Activated CD4-positive, alpha-beta T cell treated with anti-CD3 and anti-CD28 coated beads, Interleukin-2, amount 10 ng/mL, durations not matched to agents 7 days and 5 days (primary cell): ENCODE results near the gene SLC2A6. TPM values are rescaled to one million over a fixed set of nuclear protein-coding genes. Genes with fewer than 3 reads are reported as not detected.
"Not testable (repeated sequence)": the region's sequence is repeated elsewhere in the genome, so short reads cannot be mapped to it uniquely, and the experiment has no call there.

Experiments
- CTCF ChIA-PET: fragments of 350-600 bp; sonication (Branson Sonifier 250); formaldehyde crosslinking; loops from one replicate; lab custom pipeline; 2021; ENCODE audit warnings: antibody characterized with exemption; lab: Charles Lee
- POLR2A ChIA-PET: fragments of 350-600 bp; sonication (Branson Sonifier 250); formaldehyde crosslinking; loops from one replicate; lab custom pipeline; 2021; ENCODE audit warnings: antibody characterized with exemption; lab: Charles Lee
- DNase-seq: peaks from one replicate; pipeline ENCODE4 v3.0.0-alpha.2; 2020
- H3K27ac Mint-ChIP-seq: one replicate; pipeline ENCODE4 v1.8.0; 2021; ENCODE audit warnings: mild to moderate bottlenecking, moderate library complexity, mixed read lengths
- H3K27me3 Mint-ChIP-seq: one replicate; pipeline ENCODE4 v1.8.0; 2021; ENCODE audit warnings: mixed read lengths
- H3K36me3 Mint-ChIP-seq: one replicate; pipeline ENCODE4 v1.8.0; 2021; ENCODE audit warnings: low read depth, mixed read lengths
- H3K4me1 Mint-ChIP-seq: one replicate; pipeline ENCODE4 v1.8.0; 2021; ENCODE audit warnings: mixed read lengths
- H3K4me3 Mint-ChIP-seq: one replicate; pipeline ENCODE4 v1.8.0; 2021; ENCODE audit warnings: mild to moderate bottlenecking, moderate library complexity, mixed read lengths
- H3K9me3 Mint-ChIP-seq: one replicate; pipeline ENCODE4 v1.8.0; 2021; ENCODE audit warnings: mixed read lengths
- total RNA-seq, 2 experiments: library from RNA; stranded (reverse); gene quantifications; one replicate each; pipeline ENCODE4 v1.2.3, GENCODE V29; 2021

SLC2A6 gene
- total RNA-seq, 2 experiments from 2014 or later: 1.6 to 2.0 TPM

DNA sequence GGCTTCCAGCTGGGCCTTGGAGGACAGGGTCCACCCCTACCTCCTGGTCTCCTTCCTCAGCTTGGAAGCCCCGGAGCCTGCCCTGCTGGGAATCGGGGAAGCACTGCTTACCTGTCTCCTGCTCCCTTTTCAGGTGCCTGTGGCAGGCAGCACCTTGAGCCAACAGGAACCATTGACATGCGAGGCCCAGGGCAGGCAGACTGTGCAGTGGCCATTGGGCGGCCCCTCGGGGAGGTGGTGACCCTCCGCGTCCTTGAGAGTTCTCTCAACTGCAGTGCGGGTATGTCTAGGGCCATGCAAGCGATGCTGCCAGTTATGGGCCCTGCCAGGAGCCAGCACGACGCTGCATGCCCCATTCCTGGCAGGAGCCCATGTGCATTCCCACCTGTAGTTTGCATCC is 23.0 kb downstream of the SLC2A6 start:
- H3K27me3 Mint-ChIP-seq: no peaks in the 10 kb centered on the region
- no peak for DNase-seq
- no peaks in the 10 kb centered on the region for H3K9me3 Mint-ChIP-seq
- H3K4me1 Mint-ChIP-seq: peaks cover 2% of the 10 kb centered on the region
- ChIA-PET POLR2A (no interaction called here), CTCF (no interaction called here)
- no peak overlapping the region for H3K27ac Mint-ChIP-seq
- no peaks in the 10 kb centered on the region for H3K36me3 Mint-ChIP-seq
- no peak overlapping the region for H3K4me3 Mint-ChIP-seq

- POLR2A ChIA-PET: no interaction called here
- Mint-ChIP-seq H3K4me3 (no peak overlapping the region), H3K36me3 (no peaks in the 10 kb centered on the region), H3K27ac (no peak overlapping the region), H3K9me3 (no peaks in the 10 kb centered on the region), H3K4me1 (peaks cover 2% of the 10 kb centered on the region), H3K27me3 (no peaks in the 10 kb centered on the region)
- DNase-seq: no peak
- CTCF ChIA-PET: no interaction called here
These were observed 23.8 kb downstream of the SLC2A6 start for GRCh38 chr9:133454943-133455673.

GRCh38 chr9:133454325-133454724 is 24.6 kb downstream of the SLC2A6 start:
- no peaks in the 10 kb centered on the region for H3K27me3 Mint-ChIP-seq
- no peaks in the 10 kb centered on the region for H3K4me1 Mint-ChIP-seq
- H3K9me3 Mint-ChIP-seq: no peaks in the 10 kb centered on the region
- CTCF ChIA-PET: no interaction called here
- no peaks in the 10 kb centered on the region for H3K36me3 Mint-ChIP-seq
- H3K27ac Mint-ChIP-seq: no peak overlapping the region
- no peak for DNase-seq
- H3K4me3 Mint-ChIP-seq: no peak overlapping the region
- POLR2A ChIA-PET: no interaction called here

DNA sequence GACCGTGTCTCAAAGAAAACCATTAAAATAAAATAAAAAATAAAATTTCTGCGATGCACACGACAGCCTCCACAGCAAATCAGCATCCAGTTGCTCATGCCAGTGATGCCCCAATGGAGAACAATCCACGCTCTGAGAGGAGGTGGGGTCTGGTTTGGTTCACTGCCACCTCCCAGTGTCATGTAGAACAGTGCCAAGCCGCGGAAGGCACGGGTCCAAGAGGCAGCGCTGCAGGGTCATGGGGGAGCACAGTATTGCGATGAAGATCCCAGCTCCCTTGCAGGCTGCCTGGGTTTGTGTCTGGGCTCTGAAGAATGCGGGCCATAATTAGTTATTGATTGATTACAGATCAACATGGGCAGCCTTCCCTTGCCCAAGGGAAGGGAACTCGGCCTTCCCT is 25.2 kb downstream of the SLC2A6 start:
- ChIA-PET POLR2A (no interaction called here), CTCF (no interaction called here)
- Mint-ChIP-seq H3K27ac (no peak overlapping the region), H3K36me3 (no peaks in the 10 kb centered on the region), H3K4me1 (no peaks in the 10 kb centered on the region), H3K9me3 (no peaks in the 10 kb centered on the region), H3K27me3 (no peaks in the 10 kb centered on the region), H3K4me3 (no peak overlapping the region)
- no peak for DNase-seq

GRCh38 chr9:133452562-133452961 is 26.3 kb downstream of the SLC2A6 start:
- H3K27ac Mint-ChIP-seq: no peak overlapping the region
- ChIA-PET POLR2A (no interaction called here), CTCF (no interaction called here)
- no peak for DNase-seq
- no peaks in the 10 kb centered on the region for H3K9me3 Mint-ChIP-seq
- H3K36me3 Mint-ChIP-seq: no peaks in the 10 kb centered on the region
- no peaks in the 10 kb centered on the region for H3K27me3 Mint-ChIP-seq
- no peaks in the 10 kb centered on the region for H3K4me1 Mint-ChIP-seq
- no peak overlapping the region for H3K4me3 Mint-ChIP-seq

DNA sequence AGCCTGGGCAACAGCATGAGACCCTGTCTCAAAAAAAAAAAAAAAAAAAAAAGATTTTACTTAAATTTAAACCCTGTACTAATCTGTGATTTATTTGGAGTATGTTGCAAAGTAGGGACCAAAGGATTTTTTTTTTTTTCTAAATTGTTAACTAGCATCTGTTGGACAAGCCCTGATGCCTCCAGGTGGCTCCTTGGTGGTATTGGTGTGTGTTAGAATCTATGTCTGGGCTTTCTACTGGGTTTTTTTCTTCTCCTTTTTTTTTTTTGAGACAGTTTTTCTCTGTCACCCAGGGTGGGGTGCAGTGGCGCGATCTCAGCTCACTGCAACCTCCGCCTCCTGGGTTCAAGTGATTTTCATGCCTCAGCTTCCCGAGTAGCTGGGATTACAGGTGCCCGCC is 27.0 kb downstream of the SLC2A6 start:
- POLR2A ChIA-PET, H3K4me1 Mint-ChIP-seq, H3K9me3 Mint-ChIP-seq, H3K36me3 Mint-ChIP-seq, DNase-seq, CTCF ChIA-PET, H3K4me3 Mint-ChIP-seq, H3K27ac Mint-ChIP-seq, H3K27me3 Mint-ChIP-seq: not testable (repeated sequence)

DNA sequence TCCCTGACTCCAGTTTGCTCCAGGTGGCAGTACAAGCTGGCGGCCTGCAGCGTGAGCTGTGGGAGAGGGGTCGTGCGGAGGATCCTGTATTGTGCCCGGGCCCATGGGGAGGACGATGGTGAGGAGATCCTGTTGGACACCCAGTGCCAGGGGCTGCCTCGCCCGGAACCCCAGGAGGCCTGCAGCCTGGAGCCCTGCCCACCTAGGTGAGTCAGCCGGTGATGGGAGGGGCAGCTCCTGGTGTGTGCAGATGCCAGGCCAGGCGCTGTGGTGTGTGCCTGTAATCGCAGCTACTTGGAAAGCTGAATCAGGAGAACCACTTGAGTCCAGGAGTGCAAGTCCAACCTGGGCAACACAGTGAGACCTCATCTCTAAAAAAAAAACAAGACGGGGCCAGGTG is 29.1 kb downstream of the SLC2A6 start:
- Mint-ChIP-seq H3K36me3 (no peaks in the 10 kb centered on the region), H3K27ac (no peak overlapping the region), H3K4me1 (no peaks in the 10 kb centered on the region), H3K4me3 (no peak overlapping the region), H3K27me3 (no peaks in the 10 kb centered on the region), H3K9me3 (no peaks in the 10 kb centered on the region)
- POLR2A ChIA-PET: no interaction called here
- CTCF ChIA-PET: interaction anchor here (0.6 to 0.9 kb wide), 2 partner anchors 13 to 185 kb away, joined by 3 to 4 read pairs; no protein-coding TSS in a partner anchor
- no peak for DNase-seq

DNA sequence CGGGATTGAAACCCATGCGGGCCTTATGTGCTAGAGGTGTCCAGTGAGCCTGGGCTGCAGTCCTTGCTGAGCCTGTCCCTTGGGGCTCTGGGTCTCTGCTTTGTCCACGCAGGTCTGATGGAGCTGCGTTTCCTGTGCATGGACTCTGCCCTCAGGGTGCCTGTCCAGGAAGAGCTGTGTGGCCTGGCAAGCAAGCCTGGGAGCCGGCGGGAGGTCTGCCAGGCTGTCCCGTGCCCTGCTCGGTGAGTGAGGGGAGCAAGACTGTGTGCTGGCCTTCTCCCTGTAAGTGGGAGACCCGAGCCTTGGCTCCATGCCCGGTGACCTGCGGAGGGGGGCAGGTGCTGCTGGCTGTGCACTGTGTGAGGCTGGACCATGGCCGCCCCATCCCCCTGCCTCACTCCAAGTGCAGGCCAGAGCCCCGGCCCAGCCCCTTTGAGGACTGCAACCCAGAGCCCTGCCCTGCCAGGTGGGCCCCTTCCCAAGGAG is 30.4 kb downstream of the SLC2A6 start:
- ChIA-PET POLR2A (no interaction called here), CTCF (no interaction called here)
- Mint-ChIP-seq H3K4me3 (no peak overlapping the region), H3K27ac (no peak overlapping the region), H3K4me1 (no peaks in the 10 kb centered on the region), H3K27me3 (no peaks in the 10 kb centered on the region), H3K9me3 (no peaks in the 10 kb centered on the region), H3K36me3 (no peaks in the 10 kb centered on the region)
- no peak for DNase-seq

DNA sequence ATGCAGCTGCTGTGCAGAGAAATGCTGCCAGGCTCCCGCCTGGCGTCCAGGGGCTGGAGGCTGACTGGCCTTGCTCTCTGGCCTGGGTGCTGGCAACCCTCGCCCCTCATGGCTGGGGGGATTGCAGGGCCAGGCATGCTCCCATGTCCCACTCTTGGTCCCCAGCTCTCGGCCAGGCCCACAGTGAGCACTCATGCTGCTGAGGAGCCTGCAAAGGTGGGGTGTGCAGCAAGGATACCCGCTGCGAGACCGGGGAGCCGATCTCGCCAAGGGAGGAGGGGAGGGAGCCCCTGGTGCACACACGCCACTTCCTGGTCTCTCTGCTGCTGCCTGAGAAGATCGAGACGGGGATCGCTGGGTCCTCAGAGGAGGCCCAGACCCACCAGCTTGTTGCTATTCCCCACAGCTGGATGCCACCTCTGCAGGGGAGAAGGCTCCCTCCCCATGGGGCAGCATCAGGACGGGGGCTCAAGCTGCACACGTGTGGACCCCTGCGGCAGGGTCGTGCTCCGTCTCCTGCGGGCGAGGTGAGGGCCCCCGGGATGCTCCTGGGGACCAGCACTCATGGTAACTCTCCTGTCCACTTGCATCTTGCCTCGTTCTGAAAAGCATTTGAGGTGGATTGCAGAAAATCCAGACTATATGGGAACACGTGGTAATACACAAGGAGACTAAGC is 33.5 kb downstream of the SLC2A6 start:
- ChIA-PET CTCF (interaction anchor here (0.6 to 0.8 kb wide), 2 partner anchors 67 to 479 kb away, joined by 3 read pairs; no protein-coding TSS in a partner anchor), POLR2A (no interaction called here)

DNA sequence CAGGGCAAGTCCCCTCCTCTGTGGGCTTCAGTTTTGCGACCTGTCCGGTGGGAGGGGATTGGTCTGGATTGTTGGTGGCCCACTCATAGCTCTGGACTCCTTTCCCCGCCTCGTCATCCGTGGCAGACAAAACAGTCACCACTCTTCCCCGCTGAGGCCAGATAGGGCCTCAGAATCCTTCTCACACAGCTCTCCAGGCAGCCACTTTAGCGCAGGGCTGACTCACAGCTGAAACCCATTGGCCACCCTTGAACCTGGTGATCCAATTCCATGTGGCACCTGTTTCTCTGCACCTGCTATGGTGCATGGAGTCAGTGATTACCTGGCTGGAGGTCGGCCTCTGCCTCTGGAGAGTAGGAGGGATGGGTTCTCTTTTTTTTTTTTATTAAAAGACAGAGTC is 34.9 kb downstream of the SLC2A6 start:
- no peak for DNase-seq
- ChIA-PET POLR2A (no interaction called here), CTCF (no interaction called here)
- no peak overlapping the region for H3K27ac Mint-ChIP-seq
- no peaks in the 10 kb centered on the region for H3K36me3 Mint-ChIP-seq
- no peaks in the 10 kb centered on the region for H3K4me1 Mint-ChIP-seq
- no peaks in the 10 kb centered on the region for H3K27me3 Mint-ChIP-seq
- no peak overlapping the region for H3K4me3 Mint-ChIP-seq
- H3K9me3 Mint-ChIP-seq: no peaks in the 10 kb centered on the region

More for the DNA sequence above, 33.5 kb downstream of the SLC2A6 start:
- Mint-ChIP-seq H3K27me3 (no peaks in the 10 kb centered on the region), H3K9me3 (no peaks in the 10 kb centered on the region), H3K4me3 (no peak overlapping the region), H3K4me1 (no peaks in the 10 kb centered on the region), H3K27ac (no peak overlapping the region), H3K36me3 (no peaks in the 10 kb centered on the region)
- no peak for DNase-seq

DNA sequence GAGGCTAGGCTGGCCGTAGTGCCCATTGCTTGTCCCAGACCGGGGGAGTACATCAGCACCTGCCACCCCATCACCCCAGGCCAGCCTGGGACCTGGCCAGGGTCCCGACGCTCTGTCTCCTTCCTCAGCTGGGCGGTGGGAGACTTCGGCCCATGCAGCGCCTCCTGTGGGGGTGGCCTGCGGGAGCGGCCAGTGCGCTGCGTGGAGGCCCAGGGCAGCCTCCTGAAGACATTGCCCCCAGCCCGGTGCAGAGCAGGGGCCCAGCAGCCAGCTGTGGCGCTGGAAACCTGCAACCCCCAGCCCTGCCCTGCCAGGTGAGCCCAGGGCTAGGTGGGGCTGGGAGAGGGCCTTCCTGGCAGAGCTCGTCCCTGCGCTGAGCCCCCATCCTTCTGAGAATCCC is 35.7 kb downstream of the SLC2A6 start:
- Mint-ChIP-seq H3K27ac (no peak overlapping the region), H3K27me3 (no peaks in the 10 kb centered on the region), H3K4me3 (no peak overlapping the region), H3K36me3 (no peaks in the 10 kb centered on the region), H3K4me1 (no peaks in the 10 kb centered on the region), H3K9me3 (no peaks in the 10 kb centered on the region)
- CTCF ChIA-PET: interaction anchor here (1.3 kb wide), 1 partner anchor 25 kb away, joined by 3 read pairs; no protein-coding TSS in a partner anchor
- POLR2A ChIA-PET: interaction anchor here (0.6 kb wide), 1 partner anchor 15 kb away, joined by 3 read pairs; no protein-coding TSS in a partner anchor
- no peak for DNase-seq

- no peak overlapping the region for H3K27ac Mint-ChIP-seq
- no peaks in the 10 kb centered on the region for H3K9me3 Mint-ChIP-seq
- no peak overlapping the region for H3K4me3 Mint-ChIP-seq
- no peaks in the 10 kb centered on the region for H3K27me3 Mint-ChIP-seq
- POLR2A ChIA-PET: no interaction called here
- H3K36me3 Mint-ChIP-seq: no peaks in the 10 kb centered on the region
- H3K4me1 Mint-ChIP-seq: no peaks in the 10 kb centered on the region
- no peak for DNase-seq
- CTCF ChIA-PET: no interaction called here
These were observed 37.3 kb downstream of the SLC2A6 start for GRCh38 chr9:133441571-133441970.

GRCh38 chr9:133440874-133441273 is 38.0 kb downstream of the SLC2A6 start:
- Mint-ChIP-seq H3K27ac (no peak overlapping the region), H3K9me3 (no peaks in the 10 kb centered on the region), H3K4me3 (no peak overlapping the region), H3K27me3 (no peaks in the 10 kb centered on the region), H3K4me1 (no peaks in the 10 kb centered on the region), H3K36me3 (no peaks in the 10 kb centered on the region)
- DNase-seq: no peak
- CTCF ChIA-PET: no interaction called here
- POLR2A ChIA-PET: no interaction called here
